Inflammatory macrophage treated with lipopolysaccharide for 1 hour (primary cell): ENCODE data around the gene PTBP1.
A peak's percentile ranks its signal among the peaks of the same experiment; 100 is the strongest.

Experiments
- DNase-seq, 2 donors: peaks; one replicate each; pipeline ENCODE4 v3.0.0-alpha.2; 2020 to 2022

Gene PTBP1

GRCh38 chr19:858868-859843, 61.9 kb downstream of the PTBP1 start, which contains the start of gene CFD:
Gene CFD (plus strand): TSS chr19:859664. CDS start chr19:859690, 26 bp downstream.
- DNase-seq: peak; percentile 23 to 56

GRCh38 chr19:861141-861755, 64.0 kb downstream of the PTBP1 start:
- no peak for DNase-seq
